ENCODE data around the gene DRD3. TPM values are rescaled to one million over a fixed set of nuclear protein-coding genes. Genes with fewer than 3 reads are reported as not detected.

DRD3 gene
- total RNA-seq, 4 donors from 2014 or later, result not detected

GRCh38 chr3:114218578-114219185 lies 39.8 kb upstream of the DRD3 start:
- no peak for TF ChIP-seq CTCF (IDR thresholded peaks at IDR 0.05; ENCODE audit: low read depth)

GRCh38 chr3:114218006-114218405 lies 39.2 kb upstream of the DRD3 start:
- TF ChIP-seq CTCF (IDR thresholded peaks at IDR 0.05; ENCODE audit: low read depth), result no peak

GRCh38 chr3:114217266-114217665 lies 38.4 kb upstream of the DRD3 start:
- no peak for TF ChIP-seq CTCF (IDR thresholded peaks at IDR 0.05; ENCODE audit: low read depth)

- TF ChIP-seq CTCF (IDR thresholded peaks at IDR 0.05; ENCODE audit: low read depth), result no peak
Observed at GRCh38 chr3:114216186-114216970, 37.5 kb upstream of the DRD3 start.

GRCh38 chr3:114214542-114215341 lies 35.9 kb upstream of the DRD3 start:
- no peak for TF ChIP-seq CTCF (IDR thresholded peaks at IDR 0.05; ENCODE audit: low read depth)

GRCh38 chr3:114213627-114214541 lies 35.0 kb upstream of the DRD3 start:
- no peak for TF ChIP-seq CTCF (IDR thresholded peaks at IDR 0.05; ENCODE audit: low read depth)

Data from subcutaneous adipose tissue (tissue), 4 donors.